GM18873 (cell line): ENCODE results near the gene PRPF18.

Experiments used
- ATAC-seq: cut with Tn5 transposase; IDR thresholded peaks from one replicate; pipeline ENCODE4 v1.9.1; 2021; ENCODE audit warnings: mild to moderate bottlenecking, moderate library complexity, moderate number of reproducible peaks; ENCODE audit not compliant: unreplicated experiment, low FRiP score

Gene PRPF18

DNA sequence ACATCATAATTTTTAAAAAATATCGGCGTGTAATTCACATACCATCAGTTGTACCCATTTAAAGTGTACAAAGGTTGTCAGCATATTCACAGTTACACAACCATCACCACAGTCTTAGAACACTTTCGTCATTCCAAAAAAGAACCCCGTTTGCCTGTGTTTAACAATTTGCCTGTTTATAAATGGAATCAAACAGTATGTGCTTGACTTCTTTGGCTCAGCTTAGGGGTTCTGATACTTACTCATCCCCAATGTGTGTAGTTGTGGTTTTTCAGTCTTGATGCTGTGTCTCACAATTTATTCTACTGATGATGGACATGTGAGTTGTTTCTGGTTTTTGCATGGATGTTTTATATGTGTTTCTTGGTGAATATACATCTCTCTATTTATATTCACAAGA, 50.0 kb downstream of the PRPF18 start:
- ATAC-seq = no peak

DNA sequence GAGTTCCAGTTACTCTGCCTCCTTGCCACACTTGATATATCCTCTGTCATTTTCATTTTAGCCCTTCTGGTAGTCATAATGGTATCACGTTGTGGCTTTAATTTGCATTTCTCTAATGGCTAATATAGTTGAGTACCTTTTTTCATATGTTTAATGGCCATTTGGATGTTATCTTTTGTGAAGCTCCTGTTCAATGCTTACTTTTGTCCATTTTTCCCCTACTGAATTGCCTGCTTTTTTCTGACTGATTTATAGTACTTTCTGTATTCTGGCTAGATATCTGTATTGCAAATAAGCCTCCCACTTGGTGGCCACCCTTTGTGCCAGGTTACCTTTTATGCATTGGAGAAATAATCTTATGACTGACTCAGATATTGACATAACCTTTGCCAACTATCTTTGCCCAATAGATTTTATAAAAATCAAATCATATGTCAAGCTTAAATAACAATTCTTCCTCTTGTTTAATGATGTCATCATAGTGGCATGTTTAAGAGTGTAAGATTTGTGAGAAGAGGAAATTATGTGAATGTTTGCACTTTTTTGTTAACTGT, 50.6 kb downstream of the PRPF18 start:
- no peak for ATAC-seq

DNA sequence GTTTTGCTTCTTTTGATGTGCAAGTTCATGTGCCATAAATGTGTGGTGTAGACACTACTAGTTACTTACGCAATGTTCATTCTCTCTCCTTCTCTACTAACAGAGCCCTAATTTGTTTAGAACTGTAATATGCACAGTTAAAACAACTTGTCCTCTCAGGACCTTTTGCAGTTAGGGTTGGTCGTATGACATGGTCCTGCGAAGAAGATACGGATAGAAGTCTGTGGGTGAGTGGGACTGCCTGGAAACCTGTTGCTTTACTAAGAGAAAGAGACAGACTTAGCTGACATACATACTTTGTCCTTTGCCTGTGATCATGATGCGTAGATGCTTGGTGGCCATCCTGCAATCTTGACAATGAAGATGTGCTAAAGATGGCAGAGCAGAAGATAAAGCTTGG, 51.1 kb downstream of the PRPF18 start:
- ATAC-seq = no peak

DNA sequence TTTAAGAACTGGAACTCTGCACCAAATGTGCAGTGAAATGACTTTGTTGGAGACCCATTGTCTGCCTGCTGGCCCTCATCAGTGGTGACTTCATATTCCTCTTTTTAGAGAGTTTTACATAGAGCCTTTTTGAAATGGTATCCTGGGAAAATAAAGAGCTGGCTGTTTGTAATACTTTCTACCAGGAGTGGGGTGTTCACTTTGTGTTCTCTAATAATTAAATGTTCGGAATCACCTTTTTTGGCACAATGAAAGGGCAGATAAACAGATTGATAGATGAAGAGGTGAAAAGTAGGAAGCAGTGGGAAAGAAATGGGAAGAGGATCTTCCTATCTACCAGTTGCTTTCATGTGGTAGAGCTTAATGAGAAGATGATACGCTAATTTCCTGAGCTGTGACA, 55.5 kb downstream of the PRPF18 start:
- no peak for ATAC-seq

DNA sequence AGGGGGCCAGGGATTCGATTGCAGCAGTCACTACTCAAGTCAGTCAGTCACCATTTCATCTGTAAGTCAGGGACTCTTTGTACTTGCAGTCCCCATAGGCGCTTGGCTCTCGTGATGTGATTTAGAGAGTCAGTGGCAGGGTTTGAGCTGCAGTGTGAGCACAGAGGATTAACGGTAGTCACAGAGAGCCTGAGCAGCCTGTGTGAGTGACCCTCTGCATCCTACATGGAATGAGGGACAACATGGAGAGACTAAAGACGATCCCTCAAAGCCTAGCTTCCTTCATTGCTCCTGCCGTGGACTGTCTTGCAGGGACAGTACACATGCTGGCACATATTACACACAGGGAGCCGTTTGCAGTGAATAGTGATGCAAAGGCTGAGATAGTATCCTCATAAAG, 56.3 kb downstream of the PRPF18 start:
- no peak for ATAC-seq

DNA sequence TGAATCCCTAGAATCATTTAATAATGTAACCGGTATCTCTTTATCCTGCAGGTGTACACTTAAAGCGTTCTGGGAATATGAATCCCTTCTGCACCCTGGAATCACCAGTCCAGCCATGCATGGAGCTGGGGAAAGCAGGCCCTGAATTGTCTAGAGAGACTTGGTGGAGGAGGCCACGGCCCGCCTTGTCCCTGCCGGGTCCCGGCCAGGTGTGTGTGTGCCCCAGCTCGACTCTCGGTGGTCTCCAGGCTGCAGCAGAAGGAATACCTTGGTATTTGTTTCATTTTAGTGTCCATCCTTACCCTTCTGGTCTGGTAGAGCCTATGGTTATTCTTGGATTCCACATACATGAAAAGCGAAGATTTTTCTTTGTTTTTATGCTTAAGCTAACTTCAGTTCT, 58.1 kb downstream of the PRPF18 start:
- ATAC-seq = no peak

DNA sequence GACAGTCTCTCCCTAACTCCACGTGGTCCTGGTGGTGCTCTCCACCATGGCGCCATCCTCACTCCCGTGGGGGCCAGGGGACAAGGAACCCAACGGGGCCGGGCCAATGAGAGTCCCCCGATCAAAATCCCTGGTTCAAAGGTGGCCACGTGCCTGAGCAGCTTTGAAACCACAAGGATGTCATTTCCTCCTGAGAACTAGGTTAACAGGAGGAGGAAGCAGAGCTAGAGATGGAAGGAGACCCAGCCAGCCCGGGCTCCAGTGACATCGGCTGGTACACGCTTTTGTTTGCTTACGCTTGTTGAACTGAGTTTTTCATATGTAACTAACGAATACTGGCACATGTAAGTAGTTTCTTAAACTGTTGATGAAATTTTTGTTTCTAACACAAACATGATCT, 61.7 kb downstream of the PRPF18 start:
- no peak for ATAC-seq

DNA sequence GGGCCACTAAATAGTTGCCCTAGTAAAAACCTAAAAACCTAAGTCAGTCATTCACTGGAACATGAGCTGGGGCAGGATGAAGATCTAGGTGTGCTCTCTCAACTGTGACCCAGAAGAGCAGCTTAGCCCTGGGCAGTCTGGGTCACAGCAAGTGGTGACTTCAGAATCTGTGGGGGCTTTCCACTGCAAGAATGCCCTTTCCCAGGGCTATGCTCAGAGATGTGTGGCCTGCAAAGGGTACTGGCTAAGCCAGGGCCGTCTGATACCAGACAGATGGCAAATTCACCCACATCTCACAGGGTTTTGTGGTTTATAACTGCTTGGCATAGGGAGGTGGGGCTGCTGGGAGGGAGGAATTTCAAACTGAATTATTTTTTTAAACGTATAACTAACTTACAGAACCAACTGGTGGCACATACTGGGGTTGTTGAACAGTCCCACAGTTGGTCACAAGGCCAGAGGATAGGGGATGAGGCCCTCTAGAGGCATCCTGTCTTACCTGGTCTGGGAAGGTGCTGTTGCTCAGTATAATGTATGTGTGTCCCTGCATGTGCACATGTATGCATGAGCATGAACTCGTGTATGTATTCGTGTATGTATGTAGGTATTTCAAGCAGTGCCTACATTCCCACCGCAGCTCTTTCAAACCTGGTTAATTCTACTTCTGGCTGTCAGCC, 63.2 kb downstream of the PRPF18 start:
- peak; percentile 56 for ATAC-seq

DNA sequence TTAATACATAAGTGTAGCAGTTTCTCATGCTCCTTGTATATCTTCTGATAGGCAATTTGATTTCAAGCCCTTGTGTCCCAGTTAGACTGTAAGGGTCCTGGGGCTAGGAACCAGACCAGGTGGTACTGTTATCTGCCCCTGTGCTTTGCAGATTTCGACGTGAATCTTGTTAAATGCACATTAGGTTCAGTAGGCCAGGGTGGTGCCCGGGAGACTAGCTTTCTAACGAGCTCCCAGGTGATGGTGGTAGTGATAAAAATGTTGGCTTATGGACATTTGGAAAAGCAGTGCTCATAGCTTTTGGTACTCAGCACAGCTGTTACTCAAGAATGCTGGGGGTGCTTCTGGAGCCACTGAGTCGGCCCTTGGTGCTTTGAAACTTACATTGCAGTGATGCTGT, 64.2 kb downstream of the PRPF18 start:
- no peak for ATAC-seq

DNA sequence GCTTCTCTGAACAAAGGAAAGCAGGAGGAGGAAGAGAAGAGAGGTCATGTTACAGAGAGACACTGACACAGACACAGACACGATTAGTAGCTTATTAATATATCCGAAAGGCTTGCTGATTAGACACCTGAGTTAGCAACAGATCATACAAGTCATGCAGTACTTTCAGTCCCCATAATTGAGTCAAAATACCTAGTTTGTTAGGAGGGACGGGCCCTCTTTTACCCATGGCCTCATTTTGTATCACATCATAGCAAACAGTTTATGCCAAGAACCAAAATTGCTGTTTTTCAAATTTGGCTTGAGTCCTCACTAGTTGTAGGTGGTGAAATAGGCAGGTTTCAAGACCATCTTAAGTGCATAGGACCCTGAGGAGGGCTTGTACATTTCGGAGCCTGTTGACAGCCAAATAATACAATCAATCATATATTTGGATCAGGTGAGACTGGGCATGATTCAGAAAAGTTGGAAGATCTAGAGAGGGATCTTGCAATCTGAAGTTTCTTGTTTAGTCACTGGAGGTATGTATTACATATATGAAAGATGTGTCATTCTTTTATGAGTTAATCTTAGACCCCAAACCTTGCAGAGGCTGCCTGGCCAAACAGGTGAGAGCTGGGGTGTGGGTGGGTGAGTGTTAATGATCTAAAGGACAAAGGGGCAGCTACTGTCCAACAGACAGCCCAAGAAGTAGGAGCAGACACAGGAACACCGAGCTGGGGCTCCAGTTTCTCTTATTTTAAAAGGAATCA, 65.4 kb downstream of the PRPF18 start:
- ATAC-seq = no peak

DNA sequence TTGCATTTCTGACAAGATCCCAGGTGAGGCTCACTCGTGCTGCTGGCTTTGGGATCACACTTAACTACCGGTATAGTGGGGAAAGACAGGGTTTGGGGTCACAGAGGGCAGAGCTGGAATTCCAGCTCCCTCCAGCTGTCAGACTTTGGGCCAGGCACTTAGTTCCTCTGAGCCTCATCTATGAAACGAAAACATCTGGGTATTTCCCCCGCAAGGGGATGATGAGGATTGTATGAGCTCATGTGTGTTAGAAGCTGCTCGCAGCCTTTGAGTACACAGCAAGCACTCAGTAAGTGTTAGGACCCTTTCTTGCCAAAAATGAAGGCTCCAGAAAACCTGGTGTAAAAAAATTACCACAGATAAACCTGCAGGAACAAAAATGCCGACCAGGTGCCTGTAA, 66.1 kb downstream of the PRPF18 start:
- no peak for ATAC-seq

DNA sequence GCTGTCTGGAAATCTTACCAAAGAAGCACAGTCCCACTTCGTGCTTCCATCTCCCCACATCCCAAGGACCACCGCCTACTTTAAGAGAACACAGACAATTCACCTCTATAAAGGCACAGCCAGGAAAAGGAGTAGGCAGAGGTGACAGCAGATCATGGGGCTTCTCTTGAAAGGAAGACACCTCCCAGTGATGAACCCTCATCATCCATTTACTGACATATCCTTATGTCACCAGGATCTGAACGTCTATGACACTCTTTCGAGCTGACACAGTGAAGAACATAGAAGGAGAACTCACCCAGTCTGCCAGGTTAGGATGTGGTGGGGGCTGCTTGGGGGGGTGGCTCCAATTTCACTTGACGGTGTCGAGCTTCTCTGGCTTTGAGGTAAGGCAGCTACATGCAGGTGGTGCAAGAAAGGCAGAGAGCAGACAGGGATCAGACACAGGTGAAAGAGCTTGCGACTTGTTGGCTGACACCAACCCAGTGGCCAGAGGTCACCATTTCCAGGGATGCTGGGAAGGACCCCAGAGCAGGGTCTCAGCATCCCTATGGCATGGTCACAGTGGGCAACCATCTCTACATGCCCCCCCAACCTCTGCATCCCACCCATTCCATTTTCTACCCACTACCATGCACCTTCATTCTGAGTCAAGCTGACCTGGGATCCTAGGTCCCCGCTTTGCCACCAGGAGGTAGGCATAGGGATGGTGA, 67.5 kb downstream of the PRPF18 start:
- ATAC-seq = no peak

DNA sequence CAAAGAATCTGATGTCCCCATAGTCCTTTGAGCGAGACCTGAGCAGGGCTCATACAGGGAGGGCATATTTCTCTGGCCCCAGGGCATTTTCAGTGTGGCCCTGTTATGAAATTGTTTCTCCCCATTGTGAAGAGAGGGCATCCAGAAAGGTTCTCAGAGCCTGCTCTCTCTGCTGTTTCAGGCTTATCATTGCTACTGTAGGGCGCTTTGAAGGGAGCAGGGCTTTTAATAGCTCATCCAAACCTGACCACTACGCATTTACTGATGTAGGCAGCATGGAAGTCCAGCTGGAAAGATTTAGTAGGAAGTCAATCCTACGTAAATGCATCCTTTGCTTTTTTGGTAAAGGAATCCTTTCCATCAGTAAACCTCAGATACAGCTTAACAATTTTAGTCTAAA, 68.1 kb downstream of the PRPF18 start:
- no peak for ATAC-seq

DNA sequence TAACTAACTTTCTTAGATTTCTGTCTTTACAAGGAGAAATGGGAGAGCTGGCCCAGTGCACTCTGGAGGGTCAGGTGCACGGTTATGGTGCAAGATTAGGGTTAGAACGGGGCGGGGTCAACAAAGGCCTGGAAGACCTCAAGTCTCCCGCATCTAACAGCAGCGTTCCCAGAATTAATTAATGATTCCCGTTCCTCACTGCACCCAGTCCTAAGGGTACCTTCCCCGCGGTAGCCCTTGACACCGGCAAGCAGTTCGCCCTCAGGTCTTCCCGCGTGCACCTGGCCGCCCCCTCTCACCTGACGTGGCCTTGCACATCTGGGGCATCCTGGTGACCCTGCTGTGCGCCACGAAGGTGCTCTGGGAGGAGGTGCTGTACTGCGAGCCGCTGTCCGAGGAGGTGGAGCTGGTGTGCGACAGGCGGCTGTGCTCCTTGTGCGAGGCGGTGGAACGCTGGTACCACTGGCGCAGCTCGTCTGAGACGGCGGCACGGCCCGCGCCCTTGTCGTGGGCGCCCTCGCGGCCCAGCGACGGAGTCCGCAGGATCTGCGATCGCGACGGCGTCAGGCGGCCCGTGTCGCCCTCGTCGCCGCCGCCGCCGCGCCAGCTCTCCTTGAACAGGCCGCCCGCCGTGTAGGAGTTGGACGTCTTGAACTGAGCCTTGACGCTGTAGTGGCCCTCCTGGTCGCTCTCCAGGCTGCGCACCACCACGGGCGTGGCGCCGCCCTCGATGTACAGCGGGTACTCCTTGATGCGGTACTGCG, 69.8 kb downstream of the PRPF18 start:
- ATAC-seq = no peak

DNA sequence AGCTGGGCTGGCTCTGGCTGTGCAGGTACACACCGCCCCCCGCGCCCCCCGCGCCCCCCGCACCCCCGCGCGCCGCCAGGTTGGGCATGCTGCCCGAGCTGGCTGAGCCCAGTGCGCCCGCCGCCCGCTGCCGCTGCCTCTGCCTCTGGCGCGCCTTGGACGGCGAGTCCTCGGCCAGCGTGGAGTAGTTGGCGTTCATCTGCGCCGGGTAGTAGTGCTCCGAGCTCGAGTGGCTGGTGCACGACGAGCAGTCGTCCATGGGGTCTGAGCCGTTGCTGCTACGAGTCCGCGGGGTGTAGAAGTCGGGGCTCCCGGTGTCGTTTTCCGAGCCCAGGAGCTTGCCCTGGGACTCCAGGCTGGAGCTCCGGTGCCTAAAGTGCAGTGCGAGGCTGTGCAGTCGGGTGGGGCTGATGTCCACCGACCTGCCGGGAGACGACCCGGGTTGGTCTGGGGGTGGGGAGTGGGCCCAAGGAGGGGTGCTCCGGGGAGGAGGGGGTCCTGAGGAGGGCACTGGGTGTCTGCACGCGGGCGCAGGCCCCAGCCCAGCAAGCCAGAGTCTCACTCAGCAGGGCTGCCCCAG, 70.4 kb downstream of the PRPF18 start:
- ATAC-seq = no peak

DNA sequence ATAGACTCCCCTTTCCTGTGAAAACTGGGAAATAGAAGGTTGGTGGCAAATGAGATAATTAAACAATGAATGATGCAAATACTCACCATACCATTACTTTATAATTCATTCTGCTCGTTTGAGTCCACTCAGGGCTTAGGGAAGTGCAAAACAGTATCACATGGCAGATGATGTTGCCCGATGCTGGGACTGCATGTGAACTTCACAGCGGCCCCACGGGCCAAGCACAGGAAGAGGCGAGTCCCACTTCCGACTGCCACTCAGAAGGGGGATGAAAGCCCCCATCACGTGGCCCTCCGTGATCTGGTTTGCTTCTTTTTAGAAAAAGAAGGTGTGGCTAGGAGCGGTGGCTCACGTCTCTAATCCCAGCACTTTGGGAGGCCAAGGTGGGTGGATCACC, 71.5 kb downstream of the PRPF18 start:
- ATAC-seq = no peak

DNA sequence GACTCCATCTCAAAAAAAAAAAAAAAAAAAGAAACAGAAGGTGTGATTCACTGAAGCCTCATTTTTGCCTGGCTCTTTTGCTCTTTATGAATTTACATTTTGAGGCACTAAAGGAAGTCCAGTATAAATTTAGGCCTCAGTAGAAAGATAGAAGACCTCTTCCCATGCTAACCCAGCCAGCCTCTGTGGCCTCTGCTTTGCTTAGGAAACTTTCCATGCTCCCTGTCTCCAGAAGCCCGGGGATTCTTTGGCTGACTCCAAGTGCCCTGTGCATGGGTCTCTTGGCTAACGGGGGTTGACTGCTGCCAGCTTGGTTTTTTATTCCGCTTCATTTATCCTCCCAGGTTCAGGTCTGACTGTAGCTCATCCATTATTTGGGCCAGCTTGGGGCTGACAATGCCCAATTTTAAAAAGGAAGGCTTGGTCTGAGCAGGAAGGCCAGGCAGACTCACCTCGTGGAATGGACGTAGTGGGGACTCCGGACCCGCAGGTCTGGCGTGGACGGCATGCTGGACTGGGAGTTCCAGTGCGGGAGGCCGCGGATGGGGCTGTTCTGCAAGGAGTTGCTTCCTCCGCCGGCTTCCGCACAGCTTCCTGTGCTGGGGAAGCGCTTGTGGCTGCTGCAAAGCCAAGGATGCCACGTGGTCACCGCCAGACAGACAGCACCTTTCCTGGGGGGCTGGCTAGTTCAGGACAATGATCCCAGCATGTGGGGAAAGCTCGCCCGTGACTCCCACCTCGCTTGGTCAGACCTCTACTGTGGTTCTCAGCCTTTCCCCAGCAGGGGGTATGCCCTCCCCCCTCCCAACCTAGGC, 72.3 kb downstream of the PRPF18 start:
- no peak for ATAC-seq

DNA sequence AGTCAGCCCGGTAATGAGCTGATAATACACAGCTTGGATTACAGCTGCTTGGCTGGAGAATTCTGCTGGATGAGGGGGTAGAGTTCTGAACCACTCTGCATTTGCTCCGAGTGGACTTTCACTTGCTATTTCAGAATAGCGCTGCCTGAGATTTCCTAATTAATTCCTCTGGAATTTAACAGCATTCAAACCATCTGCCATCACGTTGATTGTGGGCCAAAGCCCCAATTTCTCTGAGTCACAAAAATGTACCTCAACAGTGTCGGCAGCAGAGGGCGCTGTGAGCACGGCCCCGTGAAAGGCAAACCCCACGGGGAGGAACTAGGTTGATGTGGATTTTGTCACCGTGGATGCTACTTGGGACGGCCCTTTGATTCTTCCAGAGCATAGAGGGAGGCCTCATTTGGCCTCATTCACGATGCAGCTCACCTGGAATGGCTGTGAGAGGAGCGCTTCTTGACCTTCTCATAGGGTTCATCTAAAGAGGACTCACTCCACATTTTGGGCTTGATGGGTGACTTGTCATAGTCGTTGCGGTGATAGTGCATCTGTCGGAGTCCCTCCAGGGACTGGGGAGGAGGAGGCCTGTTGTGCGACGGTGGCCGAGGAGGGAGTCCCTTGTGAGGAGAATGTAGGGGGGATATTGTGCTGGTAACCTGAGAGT, 73.3 kb downstream of the PRPF18 start:
- no peak for ATAC-seq

DNA sequence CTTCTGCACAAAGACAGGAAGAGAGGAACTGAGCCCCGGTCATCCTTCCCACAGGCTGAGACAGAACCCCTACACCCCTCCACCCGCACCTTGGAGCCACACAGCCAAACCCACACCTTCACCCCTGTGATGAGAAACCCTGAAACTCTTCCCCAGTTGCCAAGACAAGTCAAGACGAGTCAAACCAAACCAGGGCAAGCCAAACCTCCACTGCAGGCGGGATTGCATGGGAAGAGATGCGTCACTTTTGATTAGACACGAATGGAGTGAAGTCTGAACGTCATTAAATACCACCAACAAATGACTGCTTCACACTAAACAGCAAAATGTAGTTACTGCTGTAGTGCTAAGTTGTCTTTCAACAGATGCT, 73.8 kb downstream of the PRPF18 start:
- ATAC-seq = no peak
